ENCODE measurements around the gene MRPS22. TPM values are rescaled to one million over a fixed set of nuclear protein-coding genes. Genes with fewer than 3 reads are reported as not detected.

The MRPS22 gene
- total RNA-seq, 2 donors from 2014 or later, result 46.9 to 78.2 TPM

DNA sequence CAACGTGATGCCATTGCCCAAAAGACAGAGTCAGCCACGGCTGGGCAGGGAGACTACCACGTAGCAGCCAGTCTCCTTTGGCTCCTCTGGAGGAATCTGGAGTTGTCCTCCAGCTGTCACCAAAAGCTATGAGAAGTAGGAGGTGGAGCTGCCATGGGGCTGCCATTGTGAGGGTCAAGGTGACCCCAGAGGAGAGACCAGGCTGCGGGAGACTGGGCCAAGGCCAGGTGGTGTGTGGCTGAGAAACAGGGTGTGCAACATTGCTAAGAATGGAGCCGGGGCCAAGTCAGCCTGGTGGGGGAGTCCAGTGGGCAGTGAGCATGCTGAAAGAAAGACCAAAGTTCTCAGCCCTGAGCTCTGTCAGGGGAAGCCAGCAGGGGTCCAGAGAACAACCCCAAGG lies 29.9 kb upstream of the MRPS22 start:
- DNase-seq (ENCODE audit: low spot score), result no peak
- Histone ChIP-seq H3K9me3 (no peaks in the 10 kb centered on the region), H3K36me3 (no peaks in the 10 kb centered on the region), H3K4me1 (no peaks in the 10 kb centered on the region), H3K27ac (no peak overlapping the region), H3K4me3 (no peak overlapping the region), H3K27me3 (no peaks in the 10 kb centered on the region)
- TF ChIP-seq CTCF (IDR thresholded peaks at IDR 0.05), result no peak

GRCh38 chr3:139317215-139317614 lies 26.6 kb upstream of the MRPS22 start:
- no peak for TF ChIP-seq CTCF (IDR thresholded peaks at IDR 0.05)
- H3K27me3 ChIP-seq, result no peaks in the 10 kb centered on the region
- H3K27ac ChIP-seq, result no peak overlapping the region
- no peak for DNase-seq (ENCODE audit: low spot score)
- no peak overlapping the region for H3K4me3 ChIP-seq
- no peaks in the 10 kb centered on the region for H3K36me3 ChIP-seq
- no peaks in the 10 kb centered on the region for H3K4me1 ChIP-seq
- H3K9me3 ChIP-seq, result no peaks in the 10 kb centered on the region

DNA sequence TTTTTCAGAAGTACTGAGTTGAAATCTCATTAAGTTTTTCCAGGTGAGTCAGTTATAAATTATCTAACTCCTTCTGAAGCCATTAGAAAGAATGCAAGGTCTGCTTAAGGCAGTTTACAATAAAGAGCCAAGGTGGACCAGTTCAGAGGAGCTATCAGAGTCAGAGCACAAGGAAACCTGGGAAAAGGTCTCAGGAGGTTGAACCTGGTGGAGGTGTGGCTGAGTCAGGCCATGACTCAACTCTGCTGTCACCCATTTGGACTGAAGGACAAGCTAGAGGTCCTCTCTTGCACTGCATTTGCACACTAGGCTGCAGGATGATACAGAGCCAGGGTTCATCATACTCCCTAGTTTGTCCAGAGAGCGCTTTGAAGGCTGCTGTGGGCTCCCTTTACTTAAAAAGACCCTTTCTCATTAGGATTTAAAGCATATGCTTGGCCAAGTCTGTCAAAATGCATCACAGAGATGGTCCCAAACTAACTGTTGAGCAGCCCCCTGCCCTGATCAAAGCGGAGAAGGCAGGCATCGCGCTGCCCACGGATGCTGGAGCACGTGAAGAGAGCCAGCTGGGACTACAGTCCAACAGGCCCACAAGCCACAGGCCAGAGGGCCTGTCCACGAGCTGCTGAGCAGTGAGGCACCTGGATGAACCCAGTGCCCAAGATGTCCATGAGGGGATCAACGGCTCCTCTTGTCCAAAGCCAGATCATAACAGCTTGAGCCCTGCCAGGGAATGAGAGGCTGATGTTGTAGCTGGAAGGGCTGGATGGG lies 26.0 kb upstream of the MRPS22 start:
- no peaks in the 10 kb centered on the region for H3K36me3 ChIP-seq
- TF ChIP-seq CTCF (IDR thresholded peaks at IDR 0.05), result no peak
- H3K27me3 ChIP-seq, result no peaks in the 10 kb centered on the region
- no peak overlapping the region for H3K27ac ChIP-seq
- no peak overlapping the region for H3K4me3 ChIP-seq
- DNase-seq (ENCODE audit: low spot score), result no peak
- H3K4me1 ChIP-seq, result no peaks in the 10 kb centered on the region
- H3K9me3 ChIP-seq, result no peaks in the 10 kb centered on the region

DNA sequence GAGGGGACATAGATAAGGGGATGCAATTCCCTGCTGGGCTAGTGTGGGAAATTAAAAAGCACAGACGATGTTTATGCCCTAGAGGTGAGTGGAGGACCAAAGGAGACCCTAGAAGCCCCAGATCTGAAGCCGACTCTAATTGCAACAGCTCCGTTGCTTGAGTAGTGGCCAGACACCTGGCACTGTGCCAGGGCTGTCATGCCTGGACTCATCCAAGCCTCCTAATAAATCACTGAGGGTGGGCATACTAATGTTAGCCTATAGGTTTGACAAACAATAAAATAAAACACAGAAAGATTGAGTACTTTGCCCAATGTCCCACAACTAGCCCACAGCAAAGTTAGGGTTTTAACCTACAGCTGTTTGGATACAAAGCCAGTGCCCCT lies 25.4 kb upstream of the MRPS22 start:
- DNase-seq (ENCODE audit: low spot score), result no peak
- Histone ChIP-seq H3K27me3 (no peaks in the 10 kb centered on the region), H3K27ac (no peak overlapping the region), H3K4me3 (no peak overlapping the region), H3K9me3 (no peaks in the 10 kb centered on the region), H3K36me3 (no peaks in the 10 kb centered on the region), H3K4me1 (no peaks in the 10 kb centered on the region)
- no peak for TF ChIP-seq CTCF (IDR thresholded peaks at IDR 0.05)

DNA sequence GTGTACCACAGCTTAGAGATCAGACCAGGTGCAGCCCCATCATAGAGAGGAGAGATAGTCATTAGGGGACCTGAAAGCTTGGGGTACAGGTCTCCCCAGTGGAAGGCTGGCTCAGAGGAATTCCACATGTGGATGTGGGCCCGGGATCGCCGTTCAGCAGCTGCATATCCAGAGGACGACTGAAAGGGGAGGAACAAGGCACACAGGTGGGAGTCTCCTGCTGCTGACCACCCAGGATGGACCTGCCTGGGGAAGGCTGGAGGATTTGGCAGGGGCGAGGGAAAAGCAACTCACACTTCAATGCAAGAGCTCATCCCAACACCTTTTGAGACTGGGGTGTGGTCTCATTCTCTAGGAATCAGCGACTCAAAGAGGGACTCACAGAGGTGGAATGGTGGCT lies 25.0 kb upstream of the MRPS22 start:
- Histone ChIP-seq H3K9me3 (no peaks in the 10 kb centered on the region), H3K36me3 (no peaks in the 10 kb centered on the region), H3K27ac (no peak overlapping the region), H3K27me3 (no peaks in the 10 kb centered on the region), H3K4me1 (no peaks in the 10 kb centered on the region), H3K4me3 (no peak overlapping the region)
- no peak for DNase-seq (ENCODE audit: low spot score)
- TF ChIP-seq CTCF (IDR thresholded peaks at IDR 0.05), result no peak
